Right cardiac atrium (tissue), 5 donors: ENCODE results near the gene CREB3. TPM values are rescaled to one million over a fixed set of nuclear protein-coding genes. Genes with fewer than 3 reads are reported as not detected.
A peak's percentile ranks its signal among the peaks of the same experiment; 100 is the strongest.

Experiments
- ATAC-seq, 2 donors: fragments of 200-7000 bp; cut with Tn5 transposase; one replicate each; pipeline versions ENCODE4 v1.8.0 to v1.9.1; 2020; ENCODE audit warnings: moderate library complexity in 2 of 2, mild to moderate bottlenecking in 1 of 2
- DNase-seq, 3 donors: peaks; one replicate each; pipeline ENCODE4 v3.0.0-alpha.2; 2020
- H3K27ac ChIP-seq: one replicate; pipeline ENCODE4 v1.5.1; 2013; ENCODE audit warnings: mild to moderate bottlenecking, low read length, control low read depth, moderate library complexity
- H3K27me3 ChIP-seq: one replicate; pipeline ENCODE4 v1.6.1; 2013; ENCODE audit not compliant: control insufficient read depth, insufficient read depth
- H3K4me1 ChIP-seq: one replicate; pipeline ENCODE4 v1.6.1; 2013; ENCODE audit warnings: low read length; ENCODE audit not compliant: control insufficient read depth, insufficient read depth
- H3K4me3 ChIP-seq: one replicate; pipeline ENCODE4 v1.5.1; 2013; ENCODE audit warnings: low read length, control low read depth
- H3K9me3 ChIP-seq: one replicate; pipeline ENCODE4 v1.6.1; 2013; ENCODE audit warnings: low read length; ENCODE audit not compliant: control insufficient read depth
- WGBS: extraction: QIAGEN DNeasy Blood & Tissue Kit; methylation state at CpG from one replicate; pipeline ENCODE4 v1.1.7; 2013; 5-methylcytosine and 5-hydroxymethylcytosine counted together
- intact Hi-C, 4 donors: fragments of 100-400 bp; cut with DNase I; formaldehyde crosslinking; loops; one replicate each; pipeline versions ENCODE4 v1.11.0 to v1.14.0; 2022 to 2023
- polyA plus RNA-seq: library from polyadenylated mRNA; stranded (reverse); fragments of 200-250 nt; gene quantifications from one replicate; pipeline ENCODE4 v1.2.3, GENCODE V29; 2013
- total RNA-seq, 4 donors: library from RNA; stranded (reverse); fragmentation: NEBNext Ultra II Directional; extraction: Animal tissue kit (Norgen Biotek cat#: 25700); gene quantifications; one replicate each; pipeline ENCODE4 v1.2.1, GENCODE V29; 2021
- donor health status: healthy with polysubstance abuse.
- donor health status: DM: no; HTN: yes; CAD: no.
- donor health status: DM: no; HTN: no; CAD: no.
- donor health status: DM: no; HTN: yes; CAD: no; lungs with severe emphysema.
- donor health status: DM: yes; HTN: yes; CAD: no.

Gene CREB3
- total and polyA plus RNA-seq, 5 donors: 24.5 to 35.4 (median 26.6) TPM

- ATAC-seq: no peak
- Histone ChIP-seq H3K4me3 (no peak overlapping the region), H3K4me1 (no peaks in the 10 kb centered on the region), H3K9me3 (no peaks in the 10 kb centered on the region), H3K27ac (no peak overlapping the region), H3K27me3 (no peaks in the 10 kb centered on the region)
- 64% methylated on average over 7 of the region's 7 CpGs for WGBS
- DNase-seq: no peak
- intact Hi-C loops: no loop called here
Observed at GRCh38 chr9:35737143-35737542, 4.7 kb downstream of the CREB3 start.

DNA sequence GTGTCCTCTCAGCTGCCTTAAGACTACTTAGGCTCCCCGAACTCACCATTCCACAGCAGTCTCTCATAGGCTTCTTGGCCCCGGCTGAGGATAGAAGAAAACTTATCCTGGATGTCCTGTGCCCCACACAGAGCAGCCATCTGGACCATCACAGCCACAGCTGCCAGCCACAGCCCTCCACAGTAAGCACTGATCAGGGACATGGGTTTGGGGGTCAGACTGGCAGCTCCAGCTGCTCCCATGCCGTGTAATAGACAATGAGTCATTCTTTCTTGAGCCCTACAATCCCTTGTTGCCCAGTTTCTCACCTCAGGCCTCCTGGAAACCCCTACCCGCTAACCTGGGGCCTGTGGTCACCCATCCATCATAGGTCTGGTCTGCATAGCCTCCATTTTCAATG is 5.7 kb downstream of the CREB3 start:
- 76% methylated on average over 4 of the region's 4 CpGs for WGBS
- no peak for DNase-seq
- Histone ChIP-seq H3K27ac (no peak overlapping the region), H3K4me3 (no peak overlapping the region), H3K9me3 (no peaks in the 10 kb centered on the region), H3K27me3 (no peaks in the 10 kb centered on the region), H3K4me1 (no peaks in the 10 kb centered on the region)
- no peak for ATAC-seq
- intact Hi-C loops: no loop called here

DNA sequence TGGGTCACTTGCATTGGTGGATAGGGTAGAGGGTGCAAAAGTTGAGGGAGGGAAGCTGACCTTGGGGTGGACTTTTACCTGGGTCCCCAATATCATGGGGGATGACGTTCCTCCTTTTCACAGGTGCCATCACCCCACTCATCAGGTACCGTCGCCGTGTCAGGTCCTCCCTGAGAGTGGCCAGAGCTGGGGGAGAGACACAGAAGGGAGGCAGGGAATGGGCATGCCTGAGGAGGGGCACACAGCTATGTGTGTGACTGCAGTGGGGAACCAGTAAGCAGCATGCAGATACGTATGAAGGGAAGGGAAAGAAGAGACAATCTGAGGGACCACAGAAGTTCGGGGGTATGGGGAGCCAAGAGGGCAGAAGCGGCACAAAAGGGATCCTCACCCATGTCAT is 6.5 kb downstream of the CREB3 start:
- DNase-seq (no peak), ATAC-seq (no peak)
- H3K9me3 ChIP-seq: no peaks in the 10 kb centered on the region
- no peaks in the 10 kb centered on the region for H3K4me1 ChIP-seq
- intact Hi-C loops: no loop called here
- H3K27me3 ChIP-seq: no peaks in the 10 kb centered on the region
- WGBS: 84% methylated on average over 7 of the region's 7 CpGs
- H3K27ac ChIP-seq: no peak overlapping the region
- no peak overlapping the region for H3K4me3 ChIP-seq

GRCh38 chr9:35740243-35740642 is 7.8 kb downstream of the CREB3 start:
- no peak overlapping the region for H3K27ac ChIP-seq
- no peak overlapping the region for H3K4me3 ChIP-seq
- no peaks in the 10 kb centered on the region for H3K4me1 ChIP-seq
- no peak for DNase-seq
- H3K9me3 ChIP-seq: no peaks in the 10 kb centered on the region
- intact Hi-C loops: no loop called here
- no peaks in the 10 kb centered on the region for H3K27me3 ChIP-seq
- WGBS: 88% methylated on average over 6 of the region's 6 CpGs
- no peak for ATAC-seq

GRCh38 chr9:35741740-35742139 is 9.3 kb downstream of the CREB3 start:
- WGBS: 82% methylated on average over 7 of the region's 7 CpGs
- ATAC-seq (no peak), DNase-seq (no peak)
- intact Hi-C loops: no loop called here
- H3K4me1 ChIP-seq: peaks cover under 1% of the 10 kb centered on the region
- no peaks in the 10 kb centered on the region for H3K27me3 ChIP-seq
- H3K27ac ChIP-seq: no peak overlapping the region
- H3K9me3 ChIP-seq: no peaks in the 10 kb centered on the region
- no peak overlapping the region for H3K4me3 ChIP-seq

DNA sequence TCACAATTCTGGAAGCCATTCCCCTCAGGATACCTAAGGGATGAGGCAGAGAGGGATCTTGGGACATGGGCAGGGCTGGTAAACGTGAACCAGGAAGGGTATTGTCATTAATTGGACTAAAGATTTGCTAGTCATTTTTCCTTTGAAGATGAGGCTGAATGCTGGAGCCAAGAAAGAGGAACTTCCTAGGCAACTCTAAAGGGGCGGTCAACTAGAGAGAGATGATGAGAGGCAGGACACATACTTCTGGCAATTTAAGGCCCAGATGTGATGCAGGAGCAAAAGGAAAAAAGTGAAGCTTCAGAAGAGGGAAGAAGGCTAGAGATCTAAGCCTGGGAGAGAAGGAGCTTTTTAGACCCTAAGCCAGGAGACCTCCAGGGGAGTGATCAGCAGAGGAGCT is 11.0 kb downstream of the CREB3 start:
- Histone ChIP-seq H3K4me1 (peaks cover 9% of the 10 kb centered on the region), H3K27me3 (no peaks in the 10 kb centered on the region), H3K27ac (no peak overlapping the region), H3K4me3 (no peak overlapping the region), H3K9me3 (no peaks in the 10 kb centered on the region)
- intact Hi-C loops: no loop called here
- DNase-seq: no peak
- 62% methylated on average over 2 of the region's 2 CpGs for WGBS
- ATAC-seq: no peak

- DNase-seq: no peak
- Histone ChIP-seq H3K9me3 (no peaks in the 10 kb centered on the region), H3K27ac (no peak overlapping the region), H3K27me3 (no peaks in the 10 kb centered on the region), H3K4me1 (peaks cover 9% of the 10 kb centered on the region), H3K4me3 (no peak overlapping the region)
- intact Hi-C loops: no loop called here
- WGBS: 69% methylated on average over 8 of the region's 8 CpGs
- no peak for ATAC-seq
Observed at GRCh38 chr9:35743880-35744518, 11.5 kb downstream of the CREB3 start.

- H3K9me3 ChIP-seq: no peaks in the 10 kb centered on the region
- H3K27me3 ChIP-seq: no peaks in the 10 kb centered on the region
- H3K4me3 ChIP-seq: peak overlapping the region; percentile 98
- intact Hi-C loops: loop anchor here in 1 of 4 donors (5.0 kb wide), 1 partner anchor 88 kb away; the partner anchor contains the start of genes CCDC107 and RMRP
- 26% methylated on average over 1 of the region's 1 CpG for WGBS
- H3K27ac ChIP-seq: no peak overlapping the region
- DNase-seq (no peak), ATAC-seq (no peak)
- H3K4me1 ChIP-seq: peaks cover 13% of the 10 kb centered on the region
Observed at GRCh38 chr9:35745569-35745968, 13.1 kb downstream of the CREB3 start.

DNA sequence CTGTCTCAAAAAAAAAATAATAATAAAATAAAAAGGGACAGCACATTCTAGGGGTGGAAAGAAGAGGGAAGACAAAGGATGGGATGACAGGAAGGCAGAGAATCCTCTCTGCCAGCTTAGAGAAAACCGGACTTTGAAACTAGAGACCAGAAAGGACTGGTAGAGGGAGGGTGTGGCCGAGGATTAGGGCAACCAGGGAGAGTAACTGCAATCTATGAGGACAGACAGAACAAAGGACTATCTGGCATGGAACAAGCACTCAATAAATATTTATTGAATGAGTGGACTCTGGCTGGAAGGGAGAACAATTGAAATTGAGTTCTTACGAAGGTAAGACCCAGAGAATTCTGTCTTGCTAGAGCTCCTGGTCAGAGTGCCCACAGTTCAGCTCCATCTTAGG is 14.1 kb downstream of the CREB3 start:
- Histone ChIP-seq H3K4me1 (peaks cover 13% of the 10 kb centered on the region), H3K9me3 (no peaks in the 10 kb centered on the region), H3K27me3 (no peaks in the 10 kb centered on the region), H3K27ac (no peak overlapping the region), H3K4me3 (peak overlapping the region; percentile 98)
- intact Hi-C loops: loop anchor here in 1 of 4 donors (5.0 kb wide), 1 partner anchor 89 kb away; the partner anchor contains the start of genes CCDC107 and RMRP
- WGBS: 31% methylated on average over 3 of the region's 3 CpGs
- DNase-seq (no peak), ATAC-seq (no peak)

DNA sequence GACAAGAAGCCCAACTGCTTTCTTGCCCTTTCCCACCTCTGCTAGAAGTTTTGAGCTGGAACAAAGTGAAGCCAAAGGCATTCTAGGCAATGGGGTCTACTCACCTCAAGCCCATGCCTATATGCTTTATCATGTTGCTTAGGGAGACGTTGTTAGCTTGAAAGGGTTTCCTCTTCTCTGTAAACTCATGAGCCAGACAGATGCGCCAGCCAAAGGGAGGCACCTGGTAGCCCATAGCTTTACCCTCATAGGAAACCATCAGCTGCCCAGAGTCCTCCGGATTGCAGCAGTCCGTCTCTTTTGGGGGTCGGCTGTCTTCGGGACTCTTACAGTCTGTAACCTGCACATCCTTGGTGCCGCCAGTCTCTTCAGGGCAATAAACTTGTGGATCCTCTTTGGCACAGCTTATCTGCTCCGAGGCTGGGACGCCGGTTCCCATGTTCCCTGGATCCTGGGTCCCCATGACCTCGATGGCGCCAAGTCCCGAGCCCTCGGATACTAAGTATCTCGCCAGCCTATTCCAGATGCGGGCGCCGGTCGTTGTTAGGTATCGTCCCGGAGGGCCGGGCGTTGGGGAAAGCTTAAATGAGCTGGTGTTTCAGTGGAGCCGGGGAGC is 15.9 kb downstream of the CREB3 start:
- peak overlapping the region; percentile 98 for H3K27ac ChIP-seq
- H3K4me1 ChIP-seq: peaks cover 13% of the 10 kb centered on the region
- peak overlapping the region; percentile 98 for H3K4me3 ChIP-seq
- under 1% methylated on average over 24 of the region's 24 CpGs for WGBS
- H3K27me3 ChIP-seq: no peaks in the 10 kb centered on the region
- no peaks in the 10 kb centered on the region for H3K9me3 ChIP-seq
- intact Hi-C loops: loop anchor here in 1 of 4 donors (5.0 kb wide), 1 partner anchor 91 kb away; the partner anchor contains the start of genes CCDC107 and RMRP
- ATAC-seq (peak; percentile 0 to 1), DNase-seq (no peak)

DNA sequence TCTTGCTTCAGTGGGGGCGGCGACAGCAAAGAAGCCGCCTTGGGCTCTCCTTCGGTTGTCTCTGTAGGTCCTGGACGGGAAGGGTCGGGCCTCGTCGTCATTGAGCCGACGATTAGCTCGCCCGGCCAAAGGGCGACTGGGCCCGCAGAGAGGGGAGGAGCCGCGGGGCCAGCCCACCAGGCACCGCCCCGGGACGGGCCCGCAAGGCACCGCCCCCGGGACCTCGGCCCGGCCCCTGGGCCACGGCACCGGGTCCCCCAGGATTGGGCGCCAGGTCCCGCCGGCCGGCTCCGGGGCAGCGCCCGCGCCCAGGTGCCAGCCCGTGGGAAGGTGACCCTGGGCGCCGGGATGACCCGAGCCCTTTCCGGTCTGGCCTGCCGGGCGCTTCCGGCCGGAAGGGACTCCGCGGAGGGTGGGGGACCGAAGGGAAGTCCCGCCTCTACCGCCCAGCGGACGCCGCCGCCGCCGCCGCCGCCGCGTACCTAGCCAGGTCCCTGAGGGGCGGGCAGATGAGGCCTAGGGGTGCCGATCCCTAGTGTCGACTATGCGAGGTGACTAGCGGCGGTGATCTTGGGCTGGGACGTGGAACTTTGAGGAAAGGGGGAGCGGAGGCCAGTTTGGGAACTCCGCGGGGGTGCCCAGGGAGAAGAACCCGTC is 16.5 kb downstream of the CREB3 start, which contains the start of the genes GBA2 and RGP1:
GBA2 (minus strand) TSS at position 371 of the 657 bp plus-strand sequence. CDS start 524 bp downstream, outside the sequence.
RGP1 (plus strand) TSS at position 430 of the 657 bp plus-strand sequence. CDS start 469 bp downstream, outside the sequence.
- peak within 1 kb of the TSS; percentile 98 for H3K27ac ChIP-seq
- intact Hi-C loops: loop anchor here in 1 of 4 donors (5.0 kb wide), 1 partner anchor 92 kb away; the partner anchor contains the start of genes CCDC107 and RMRP
- H3K4me1 ChIP-seq: peaks cover 13% of the 10 kb centered on the region
- peak; percentile 87 to 94 (median 93) for DNase-seq
- no peaks in the 10 kb centered on the region for H3K27me3 ChIP-seq
- peak; percentile 89 to 92 for ATAC-seq
- H3K4me3 ChIP-seq: peak within 1 kb of the TSS; percentile 98
- under 1% methylated on average over 69 of the region's 69 CpGs for WGBS
- H3K9me3 ChIP-seq: no peaks in the 10 kb centered on the region
